Activated CD8-positive, alpha-beta memory T cell treated with anti-CD3 and anti-CD28 coated beads, Interleukin-2, amount 50 U/mL, for 1 hour (primary cell): ENCODE results near the gene SLC37A2.
"Not testable (repeated sequence)": the region's sequence is repeated elsewhere in the genome, so short reads cannot be mapped to it uniquely, and the experiment has no call there.

Source experiments
- DNase-seq: peaks from one replicate; pipeline ENCODE4 v3.0.0-alpha.2; 2020; ENCODE audit errors: extremely low read depth

SLC37A2 gene

DNA sequence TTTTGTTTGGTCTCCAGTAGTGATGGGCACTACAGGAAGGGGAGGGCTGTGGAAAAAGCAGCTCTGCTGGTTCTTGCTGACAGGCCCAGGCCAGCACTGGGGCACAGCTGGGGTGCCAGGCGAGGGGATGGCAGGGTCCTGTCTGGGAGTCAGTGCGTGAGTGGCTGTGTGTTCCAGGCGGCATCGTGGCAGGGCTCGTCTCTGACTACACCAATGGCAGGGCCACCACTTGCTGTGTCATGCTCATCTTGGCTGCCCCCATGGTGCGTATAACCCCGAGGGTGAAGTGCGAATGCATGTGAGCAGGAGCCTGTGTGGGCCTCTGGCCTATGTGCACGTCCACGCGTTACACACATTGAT is 20.9 kb downstream of the SLC37A2 start:
- DNase-seq = no peak

DNA sequence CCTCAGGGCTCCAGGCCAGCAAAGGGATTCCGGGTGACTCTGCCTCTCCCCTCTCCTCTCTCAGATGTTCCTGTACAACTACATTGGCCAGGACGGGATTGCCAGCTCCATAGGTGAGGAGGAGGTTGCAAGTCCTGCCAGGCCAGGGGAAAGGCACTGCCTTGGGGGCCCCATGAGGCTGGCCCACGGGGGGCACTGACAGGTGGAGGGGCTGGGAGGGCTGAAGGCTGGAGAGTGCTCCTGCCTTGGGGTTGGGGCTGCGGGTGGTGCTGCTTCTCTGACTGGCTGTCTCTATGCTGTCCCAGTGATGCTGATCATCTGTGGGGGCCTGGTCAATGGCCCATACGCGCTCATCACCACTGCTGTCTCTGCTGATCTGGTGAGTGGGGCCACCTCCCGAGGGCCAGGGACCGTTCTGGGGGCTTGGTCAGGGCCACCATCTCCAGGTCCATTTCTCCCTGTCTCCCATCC is 21.7 kb downstream of the SLC37A2 start:
- DNase-seq = no peak

DNA sequence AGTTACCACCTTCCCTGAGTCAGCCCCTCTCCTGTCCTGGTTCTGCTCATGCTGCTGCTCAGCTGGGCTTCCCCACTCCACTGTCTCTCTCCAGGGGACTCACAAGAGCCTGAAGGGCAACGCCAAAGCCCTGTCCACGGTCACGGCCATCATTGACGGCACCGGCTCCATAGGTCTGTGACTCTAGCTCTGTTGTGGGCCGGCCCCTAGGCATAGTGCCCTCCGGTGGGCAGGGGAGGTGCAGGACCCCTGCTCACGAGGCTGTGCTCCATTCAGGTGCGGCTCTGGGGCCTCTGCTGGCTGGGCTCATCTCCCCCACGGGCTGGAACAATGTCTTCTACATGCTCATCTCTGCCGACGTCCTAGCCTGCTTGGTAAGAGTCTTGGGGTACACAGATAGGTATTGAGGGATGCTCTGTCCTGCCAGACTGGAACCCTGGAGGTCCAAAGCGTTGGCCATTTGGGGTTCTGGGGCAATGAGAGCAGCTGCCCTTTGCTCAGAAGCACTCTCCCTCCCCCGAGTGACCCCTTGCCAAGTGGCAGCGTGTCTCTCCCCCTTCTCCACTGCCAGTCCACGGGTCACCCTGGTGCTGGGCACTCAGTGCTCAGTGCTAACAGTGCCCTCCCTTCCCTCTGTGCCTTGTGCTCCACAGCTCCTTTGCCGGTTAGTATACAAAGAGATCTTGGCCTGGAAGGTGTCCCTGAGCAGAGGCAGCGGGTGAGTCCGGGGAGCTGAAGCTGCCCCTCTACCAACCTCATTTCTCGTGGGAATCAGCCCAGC is 22.4 kb downstream of the SLC37A2 start:
- no peak for DNase-seq

DNA sequence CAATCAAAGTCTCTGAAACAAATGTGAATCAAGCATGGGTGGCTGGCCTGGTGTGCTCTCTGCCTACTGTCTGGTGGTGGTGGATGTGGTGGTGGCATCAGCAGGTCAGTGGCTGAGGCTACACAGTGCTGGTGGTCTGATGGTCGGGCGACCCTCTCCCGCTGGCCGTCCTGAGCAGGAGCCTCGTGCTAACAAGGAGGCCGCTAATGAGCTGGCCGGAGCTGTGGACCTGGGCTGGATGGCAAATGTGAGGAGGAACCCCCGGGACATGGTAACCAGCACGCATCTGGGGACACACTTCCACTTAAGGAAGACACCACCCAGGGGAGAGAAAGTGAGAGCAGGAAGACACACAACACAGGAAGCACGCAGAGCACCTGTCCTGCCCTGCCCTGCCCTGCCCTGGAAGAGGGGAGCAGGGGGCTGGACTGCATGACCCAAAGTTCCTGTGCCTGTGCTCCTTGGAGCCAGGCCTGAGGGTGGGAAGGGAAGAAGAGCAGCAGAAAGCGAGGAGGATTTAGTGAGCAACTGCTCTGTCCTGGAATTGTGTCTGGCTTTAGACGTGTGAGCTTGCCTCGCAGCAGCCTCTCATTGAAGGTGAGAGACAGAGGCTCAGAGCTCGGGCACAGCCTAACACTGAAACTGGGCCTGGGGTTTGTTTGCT is 23.7 kb downstream of the SLC37A2 start:
- no peak for DNase-seq

DNA sequence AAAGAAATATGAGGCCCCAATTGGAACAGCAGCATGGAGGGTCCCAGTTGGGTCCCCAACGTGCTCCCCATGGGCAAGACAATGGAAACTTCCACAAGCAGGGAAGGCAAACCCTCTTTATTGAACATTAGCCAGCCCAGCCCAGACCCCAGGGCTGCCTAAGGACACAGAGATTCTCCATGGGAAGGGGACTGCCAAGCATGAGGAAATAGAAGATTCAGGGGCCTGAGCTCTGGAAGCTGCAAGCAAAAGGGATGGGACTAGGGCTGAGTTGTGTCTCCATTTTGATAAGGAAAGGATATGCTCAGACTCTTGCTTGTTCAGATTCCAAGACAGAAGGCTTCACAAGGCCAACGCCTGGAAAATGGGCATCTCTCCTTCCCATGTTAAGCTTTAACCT is 25.0 kb downstream of the SLC37A2 start:
- DNase-seq = no peak

DNA sequence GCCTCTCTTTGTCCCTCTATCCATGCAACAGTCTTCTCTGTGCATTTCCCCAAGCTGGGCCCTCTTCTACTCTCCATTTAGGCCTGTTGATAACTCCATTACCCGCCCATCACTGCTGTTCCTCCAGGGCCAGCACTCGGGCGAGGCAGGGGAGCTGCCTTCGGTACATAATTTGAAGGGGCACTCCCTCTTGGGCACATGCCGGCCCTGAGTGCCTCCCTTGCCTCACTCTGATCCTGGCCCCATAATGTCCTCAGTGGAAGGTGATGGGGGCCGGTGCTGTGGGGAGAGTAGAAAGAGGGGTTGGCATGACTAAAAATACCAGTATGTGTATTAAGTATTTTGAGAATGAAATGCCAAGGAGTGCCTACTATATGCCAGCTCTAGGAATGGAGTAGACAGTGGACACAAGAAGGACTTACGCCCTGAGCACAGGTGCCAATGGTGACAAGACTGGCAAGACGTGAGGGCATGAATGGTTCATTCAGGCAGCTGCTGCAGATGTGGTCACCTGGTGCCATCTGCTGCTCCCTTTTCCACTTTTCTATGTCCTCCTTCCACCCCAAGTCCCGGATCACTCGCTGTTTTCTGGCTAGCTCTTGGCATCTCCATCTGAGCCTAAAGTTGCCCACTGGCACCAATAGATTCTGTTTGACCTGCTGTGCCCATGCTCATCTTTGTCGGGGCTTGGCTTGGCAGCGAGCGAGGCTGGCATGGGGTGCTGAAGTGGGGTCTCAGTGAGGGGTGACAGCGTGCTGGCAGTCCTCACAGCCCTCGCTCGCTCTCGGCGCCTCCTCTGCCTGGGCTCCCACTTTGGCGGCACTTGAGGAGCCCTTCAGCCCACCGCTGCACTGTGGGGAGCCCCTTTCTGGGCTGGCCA is 25.7 kb downstream of the SLC37A2 start:
- DNase-seq = no peak

DNA sequence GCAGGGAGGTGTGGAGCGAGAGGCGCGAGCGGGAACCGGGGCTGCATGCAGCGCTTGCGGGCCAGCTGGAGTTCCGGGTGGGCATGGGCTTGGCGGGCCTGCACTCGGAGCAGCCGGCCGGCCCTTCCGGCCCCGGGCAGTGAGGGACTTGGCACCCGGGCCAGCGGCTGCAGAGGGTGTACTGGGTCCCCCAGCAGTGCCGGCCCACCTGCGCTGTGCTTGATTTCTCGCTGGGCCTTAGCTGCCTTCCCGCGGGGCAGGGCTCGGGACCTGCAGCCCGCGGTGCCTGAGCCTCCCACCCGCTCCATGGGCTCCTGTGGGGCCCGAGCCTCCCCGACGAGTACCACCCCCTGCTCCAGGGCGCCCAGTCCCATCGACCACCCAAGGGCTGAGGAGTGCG is 26.4 kb downstream of the SLC37A2 start:
- not testable (repeated sequence) for DNase-seq

DNA sequence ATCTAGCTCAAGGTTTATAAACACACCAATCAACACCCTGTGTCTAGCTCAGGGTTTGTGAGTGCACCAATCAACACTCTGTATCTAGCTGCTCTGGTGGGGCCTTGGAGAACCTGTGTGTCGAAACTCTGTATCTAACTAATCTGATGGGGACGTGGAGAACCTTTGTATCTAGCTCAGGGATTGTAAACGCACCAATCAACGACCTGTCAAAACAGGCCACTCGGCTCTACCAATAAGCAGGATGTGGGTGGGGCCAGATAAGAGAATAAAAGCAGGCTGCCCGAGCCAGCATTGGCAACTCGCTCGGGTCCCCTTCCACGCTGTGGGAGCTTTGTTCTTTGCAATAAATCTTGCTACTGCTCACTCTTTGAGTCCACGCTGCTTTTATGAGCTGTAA is 27.0 kb downstream of the SLC37A2 start:
- DNase-seq = not testable (repeated sequence)

DNA sequence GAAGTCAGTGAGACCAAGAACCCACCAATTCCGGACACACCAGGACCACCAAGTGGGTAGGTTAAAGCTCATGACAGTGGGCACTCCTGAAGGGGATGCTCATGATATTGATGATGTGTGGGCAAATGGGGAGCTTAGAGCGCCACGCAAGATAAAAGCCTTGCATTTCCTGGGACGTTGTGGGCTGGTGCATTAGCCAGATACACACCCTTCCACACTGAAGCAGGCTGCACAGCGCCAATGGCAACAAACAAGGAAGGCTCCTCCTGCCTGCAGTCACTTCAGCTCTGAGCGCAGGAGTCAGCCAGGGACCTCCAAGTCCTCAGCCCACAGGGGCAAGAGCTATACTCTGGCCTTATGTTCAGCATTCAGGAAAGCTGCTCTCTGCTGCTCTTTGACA is 27.7 kb downstream of the SLC37A2 start:
- DNase-seq = no peak

DNA sequence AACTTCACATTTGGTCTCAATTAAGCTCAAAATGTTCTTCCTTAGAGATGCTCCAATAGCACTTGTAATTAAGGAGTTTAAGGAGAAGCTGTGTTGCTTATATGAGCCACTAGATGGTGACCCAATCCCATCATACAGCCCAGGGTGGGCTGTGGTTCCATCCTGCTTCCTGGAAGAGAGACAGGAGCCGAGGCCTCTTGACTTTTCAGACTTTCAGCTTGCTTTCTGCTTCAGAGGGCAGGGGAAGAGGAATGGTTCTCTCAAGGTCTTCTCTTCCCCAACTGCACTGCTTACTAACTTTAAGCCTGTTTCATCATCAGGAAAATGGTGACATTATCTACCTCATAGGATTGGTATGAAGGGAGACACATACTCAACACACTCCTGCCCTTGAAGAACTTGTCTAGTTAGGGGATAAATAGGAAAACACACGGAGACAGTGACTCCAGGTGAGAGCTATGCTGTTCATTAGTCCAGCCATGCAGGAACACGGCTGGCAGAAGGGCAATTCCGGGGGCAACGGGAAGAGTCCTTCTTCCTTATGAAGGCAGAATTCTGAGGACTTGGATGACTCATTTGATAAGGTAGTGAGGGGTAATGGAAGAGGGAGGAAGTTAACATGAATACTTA is 28.3 kb downstream of the SLC37A2 start:
- DNase-seq = no peak

DNA sequence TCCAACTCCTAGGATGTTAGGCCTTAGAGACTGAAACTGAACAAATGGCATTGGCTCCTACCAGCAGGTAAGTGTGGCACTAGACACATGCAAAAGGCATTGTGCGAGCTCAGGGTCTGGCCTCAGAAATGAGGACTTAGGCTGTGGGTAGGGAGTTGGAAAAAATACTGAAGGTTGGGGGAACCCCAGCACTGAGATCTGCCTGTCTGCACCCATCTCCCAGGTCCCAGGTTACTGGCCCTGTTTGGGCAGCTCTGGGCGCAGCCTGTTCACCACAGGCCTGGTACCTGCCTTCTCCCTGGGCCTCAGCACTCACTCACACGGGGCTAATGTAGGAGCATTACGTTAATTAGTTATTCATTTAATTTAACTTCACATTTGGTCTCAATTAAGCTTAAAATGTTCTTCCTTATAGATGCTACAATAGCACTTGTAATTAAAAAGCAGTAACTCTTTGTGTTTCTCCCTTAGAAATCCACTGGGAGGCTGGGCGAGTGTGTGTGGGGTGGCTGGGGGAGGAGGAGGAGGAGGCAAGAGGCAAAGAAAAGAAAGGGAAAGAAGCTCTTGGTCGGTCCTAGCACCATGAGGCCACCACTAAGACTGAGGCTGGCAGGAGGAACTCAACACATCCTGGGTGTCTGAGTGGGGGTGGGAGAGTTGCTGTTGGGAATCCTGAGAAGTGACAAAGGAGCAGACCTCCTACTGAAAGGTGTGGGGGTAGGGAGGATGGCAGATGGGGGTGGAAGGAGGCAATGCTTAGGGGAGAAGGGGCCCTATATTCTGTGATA is 29.0 kb downstream of the SLC37A2 start:
- no peak for DNase-seq

DNA sequence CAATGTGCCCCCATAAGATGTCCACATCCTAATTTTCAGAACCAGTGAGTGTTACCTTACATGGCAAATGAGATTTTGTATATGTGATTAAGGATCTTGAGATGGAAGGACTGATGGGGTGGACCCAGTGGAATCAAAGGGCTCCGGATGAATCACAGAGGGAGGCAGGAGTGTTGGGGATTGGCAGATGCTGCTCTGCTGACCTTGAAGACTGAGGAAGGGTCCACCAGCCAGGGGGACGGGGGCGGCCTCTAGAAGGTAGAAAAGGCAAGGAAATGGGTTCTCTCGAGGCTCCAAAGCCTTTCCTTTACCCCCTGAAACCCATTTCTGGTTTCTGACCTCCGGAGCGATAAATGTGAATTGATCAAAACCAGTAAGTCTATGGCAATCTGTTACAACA is 29.6 kb downstream of the SLC37A2 start:
- DNase-seq = no peak

DNA sequence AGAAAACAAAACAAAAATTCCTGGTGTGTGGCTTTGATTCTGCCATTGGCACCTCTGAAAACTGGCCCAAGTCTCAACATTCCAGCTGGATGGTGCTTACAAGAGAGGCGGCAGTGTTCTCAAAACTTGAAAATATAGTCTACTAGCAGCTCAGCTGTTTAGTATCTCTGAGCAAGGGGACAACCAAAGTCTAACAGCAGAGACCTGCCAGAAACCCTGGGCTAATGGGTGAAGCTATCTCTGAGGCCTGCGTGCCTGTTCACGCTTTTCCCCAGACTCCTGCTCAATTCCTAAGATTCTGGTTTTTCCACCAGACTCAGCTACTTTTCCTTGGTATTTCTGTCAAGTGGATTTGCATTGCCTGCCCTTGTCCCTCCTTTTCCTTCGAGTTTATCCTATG is 30.4 kb downstream of the SLC37A2 start:
- DNase-seq = no peak

DNA sequence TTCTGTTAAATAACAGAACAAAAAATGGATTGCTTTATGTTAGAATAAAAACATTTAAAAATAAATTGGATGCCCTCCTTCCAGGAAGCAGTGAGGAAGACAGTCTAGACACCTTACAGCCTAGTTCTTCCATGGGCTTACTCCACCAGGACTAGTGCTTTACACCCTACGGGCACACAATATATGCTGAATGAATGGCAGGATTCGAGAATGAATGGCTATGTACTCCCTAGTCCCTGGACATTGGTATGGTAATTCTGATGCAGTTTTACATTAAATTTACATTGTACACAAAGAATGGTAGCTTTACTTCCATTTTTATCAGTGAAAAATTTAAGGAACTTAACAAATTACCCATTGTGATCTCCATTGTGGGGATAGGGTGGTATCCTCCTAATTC is 31.6 kb downstream of the SLC37A2 start:
- no peak for DNase-seq

DNA sequence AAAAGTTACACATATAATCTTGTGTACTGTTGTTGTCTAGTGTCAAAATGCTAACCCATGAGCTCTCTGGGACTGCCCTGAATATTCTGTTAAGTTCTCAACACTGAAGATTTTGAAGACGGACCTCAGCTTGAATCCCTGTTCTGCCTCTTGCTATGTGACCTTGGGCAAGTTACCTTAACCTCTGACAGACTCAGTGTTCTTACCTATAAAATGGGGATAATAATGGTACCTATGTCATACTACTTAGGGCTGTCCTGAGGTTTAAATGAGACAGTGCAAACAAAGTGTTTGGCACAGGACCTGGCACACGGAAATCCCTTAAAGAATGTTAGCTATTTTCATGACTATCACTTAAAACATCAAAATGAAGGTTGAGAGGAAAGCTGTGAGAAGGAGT is 37.0 kb downstream of the SLC37A2 start:
- no peak for DNase-seq

DNA sequence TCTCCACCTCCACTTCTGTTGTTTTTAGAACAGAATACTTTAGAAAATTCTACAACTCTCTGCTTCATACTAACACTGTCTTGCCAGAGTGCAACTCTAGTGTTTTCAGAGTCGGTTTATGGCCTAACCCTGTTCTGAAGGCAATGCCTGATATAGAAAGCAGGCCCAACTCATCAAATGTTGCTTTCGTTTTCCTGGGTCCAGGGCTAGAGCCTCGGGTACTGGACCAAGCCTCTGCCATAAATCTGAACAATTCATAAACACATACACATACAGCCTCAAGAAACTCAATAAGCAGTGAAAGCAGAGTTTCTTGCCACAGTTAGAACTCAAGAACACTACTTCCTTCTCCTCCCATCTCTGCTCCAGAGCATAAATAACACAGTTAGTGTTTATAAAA is 38.5 kb downstream of the SLC37A2 start:
- DNase-seq = no peak

DNA sequence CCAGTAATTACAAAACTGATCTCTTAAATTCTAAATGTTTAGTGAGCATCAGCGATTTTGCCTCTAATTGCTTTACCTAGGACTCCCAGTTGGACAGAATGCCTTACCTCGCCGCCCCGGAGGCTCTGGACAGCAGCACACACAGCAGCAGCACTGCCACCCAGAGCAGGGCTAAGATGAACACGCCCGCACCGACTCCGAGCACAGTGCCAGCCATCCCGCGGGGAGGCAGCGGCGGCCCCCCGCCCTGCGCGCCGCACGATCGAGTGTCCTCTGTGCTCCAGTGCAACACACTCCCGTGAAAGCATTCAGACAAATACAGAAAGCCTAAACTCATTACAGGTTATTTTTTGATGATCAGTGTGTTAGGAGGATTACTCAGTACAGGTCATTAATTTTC is 38.9 kb downstream of the SLC37A2 start:
- DNase-seq = no peak

DNA sequence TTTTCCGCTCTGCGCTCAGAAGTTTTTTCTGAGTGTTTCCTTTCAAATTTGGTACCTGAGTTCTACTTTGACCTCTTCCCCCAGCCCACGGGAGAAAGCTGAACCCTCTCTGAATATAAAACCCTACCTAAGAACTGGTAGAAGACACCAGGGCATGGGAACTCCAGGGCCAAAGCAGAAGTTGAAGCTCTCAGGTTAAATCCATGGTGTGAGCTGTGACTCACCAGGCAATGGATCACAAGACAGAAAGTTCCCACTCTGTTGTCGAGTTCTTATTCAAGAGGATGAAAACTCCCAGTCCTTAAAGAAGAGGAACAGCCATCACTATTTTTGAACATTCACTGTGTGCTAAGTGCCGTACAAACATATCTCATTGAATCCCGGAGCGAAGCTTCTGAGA is 39.4 kb downstream of the SLC37A2 start:
- DNase-seq = no peak

DNA sequence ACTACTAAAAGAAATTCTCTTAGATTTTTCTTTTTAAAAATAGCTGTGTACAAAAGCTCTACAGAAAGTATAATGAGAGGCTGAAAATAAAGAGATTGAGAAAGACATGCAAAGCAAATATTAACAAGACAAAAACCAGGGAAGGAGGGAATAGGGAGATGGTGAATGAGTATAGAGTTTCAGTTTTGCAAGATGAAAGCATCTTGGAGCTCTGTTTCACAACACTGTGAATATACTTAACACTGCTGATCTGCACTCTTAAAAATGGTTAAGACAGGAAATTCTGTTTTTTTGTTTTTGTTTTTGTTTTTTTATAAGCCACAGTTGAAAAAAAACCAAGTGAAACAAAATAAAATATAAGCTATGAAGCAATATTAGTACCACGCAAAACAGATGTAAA is 42.8 kb downstream of the SLC37A2 start:
- DNase-seq = no peak

DNA sequence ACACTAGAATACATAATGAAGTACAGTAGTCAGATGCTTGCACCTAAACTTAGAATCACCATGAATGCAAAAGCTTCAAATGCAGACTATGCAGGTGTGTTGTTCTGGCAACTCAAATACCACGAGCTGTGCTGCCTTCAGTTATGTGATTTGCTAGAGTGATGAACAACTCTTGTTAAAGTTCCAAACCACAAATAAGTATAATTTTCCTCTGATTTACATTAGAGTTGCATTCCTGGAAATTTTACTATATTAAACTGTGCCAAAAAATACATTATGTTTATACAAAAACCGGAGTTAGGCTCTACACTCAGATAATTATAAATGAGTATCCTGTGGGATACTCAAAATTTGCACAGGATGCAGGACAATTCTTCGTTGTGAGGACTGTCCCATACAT is 45.4 kb downstream of the SLC37A2 start:
- no peak for DNase-seq

DNA sequence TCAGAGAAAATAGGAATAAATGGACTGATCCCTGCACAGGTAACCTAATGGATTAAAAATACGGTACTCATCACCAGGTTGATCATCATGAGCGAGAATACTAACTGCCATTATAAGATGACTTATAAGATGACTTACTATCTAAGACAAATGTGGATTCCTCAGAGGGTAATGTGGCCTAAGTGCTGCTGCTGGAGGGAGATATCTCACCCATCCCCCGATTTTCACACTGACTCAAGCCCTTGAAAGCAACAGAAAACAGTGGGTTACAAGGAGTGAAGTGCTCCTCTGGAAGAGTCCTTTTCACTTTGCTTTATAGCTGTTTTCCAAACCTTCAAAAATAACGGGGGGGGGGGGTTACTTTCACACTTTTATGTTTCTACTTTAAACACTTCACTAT is 47.4 kb downstream of the SLC37A2 start:
- no peak for DNase-seq
